Measurements from ENCODE around the gene TFCP2L1. TPM values are rescaled to one million over a fixed set of nuclear protein-coding genes. Genes with fewer than 3 reads are reported as not detected.

The TFCP2L1 gene
- total RNA-seq, 4 donors from 2014 or later: 0.39 to 1.6 (median 0.46) TPM

GRCh38 chr2:121173112-121173511 is 111.9 kb downstream of the TFCP2L1 start:
- 78% methylated on average over 4 of the region's 4 CpGs for whole genome bisulfite sequencing
- H3K4me1 ChIP-seq: no peaks in the 10 kb centered on the region

GRCh38 chr2:121172456-121172855 is 112.5 kb downstream of the TFCP2L1 start:
- DNase-seq (ENCODE audit: extremely low spot score): no peak
- H3K27ac ChIP-seq (replicated peaks in 1 of 4): no peak overlapping the region
- intact Hi-C loops (cut with DNase I): no loop called here
- 88% methylated on average over 1 of the region's 1 CpG for WGBS
- H3K4me1 ChIP-seq: no peaks in the 10 kb centered on the region
- peaks cover 0 to 20% (median 5%) of the 10 kb centered on the region in 4 donors for H3K9me3 ChIP-seq
- H3K36me3 ChIP-seq: no peaks in the 10 kb centered on the region
- H3K4me3 ChIP-seq: no peak overlapping the region
- H3K27me3 ChIP-seq: peaks cover 0 to 26% (median 0%) of the 10 kb centered on the region in 4 donors
- TF ChIP-seq POLR2A (IDR thresholded peaks at IDR 0.05; ENCODE audit: low read depth) (no peak), CTCF (IDR thresholded peaks at IDR 0.05) (no peak), EP300 (IDR thresholded peaks at IDR 0.05) (no peak), POLR2AphosphoS5 (IDR thresholded peaks at IDR 0.05) (no peak)

More at GRCh38 chr2:121173112-121173511, 111.9 kb downstream of the TFCP2L1 start:
- Histone ChIP-seq H3K9me3 (peaks cover 0 to 20% (median 5%) of the 10 kb centered on the region in 4 donors), H3K27ac (replicated peaks in 1 of 4) (no peak overlapping the region), H3K27me3 (peaks cover 0 to 26% (median 0%) of the 10 kb centered on the region in 4 donors), H3K36me3 (no peaks in the 10 kb centered on the region), H3K4me3 (no peak overlapping the region)
- no peak for DNase-seq (ENCODE audit: extremely low spot score)
- intact Hi-C loops (cut with DNase I): no loop called here
- TF ChIP-seq POLR2A (IDR thresholded peaks at IDR 0.05; ENCODE audit: low read depth) (no peak), POLR2AphosphoS5 (IDR thresholded peaks at IDR 0.05) (no peak), EP300 (IDR thresholded peaks at IDR 0.05) (no peak), CTCF (IDR thresholded peaks at IDR 0.05) (no peak)

- Histone ChIP-seq H3K36me3 (no peaks in the 10 kb centered on the region), H3K27ac (replicated peaks in 1 of 4) (no peak overlapping the region), H3K4me1 (no peaks in the 10 kb centered on the region), H3K9me3 (peaks cover 0 to 20% (median 5%) of the 10 kb centered on the region in 4 donors), H3K4me3 (no peak overlapping the region), H3K27me3 (peaks cover 0 to 26% (median 0%) of the 10 kb centered on the region in 4 donors)
- no peak for TF ChIP-seq EP300 (IDR thresholded peaks at IDR 0.05)
- intact Hi-C loops (cut with DNase I): no loop called here
- DNase-seq (ENCODE audit: extremely low spot score): no peak
- 84% methylated on average over 7 of the region's 7 CpGs for WGBS
Observed at GRCh38 chr2:121171625-121172119, 113.3 kb downstream of the TFCP2L1 start.

- Histone ChIP-seq H3K36me3 (no peaks in the 10 kb centered on the region), H3K4me1 (no peaks in the 10 kb centered on the region), H3K9me3 (peaks cover 0 to 20% (median 5%) of the 10 kb centered on the region in 4 donors), H3K4me3 (no peak overlapping the region), H3K27me3 (peaks cover 0 to 26% (median 0%) of the 10 kb centered on the region in 4 donors), H3K27ac (replicated peaks in 1 of 4) (no peak overlapping the region)
- TF ChIP-seq POLR2A (IDR thresholded peaks at IDR 0.05; ENCODE audit: low read depth): no peak
- TF ChIP-seq CTCF (IDR thresholded peaks at IDR 0.05): no peak
- intact Hi-C loops (cut with DNase I): no loop called here
- 84% methylated on average over 1 of the region's 1 CpG for WGBS
- no peak for DNase-seq (ENCODE audit: extremely low spot score)
Observed at GRCh38 chr2:121170577-121170976, 114.4 kb downstream of the TFCP2L1 start.

- TF ChIP-seq CTCF (IDR thresholded peaks at IDR 0.05) (no peak), POLR2A (IDR thresholded peaks at IDR 0.05; ENCODE audit: low read depth) (no peak)
- no peak for DNase-seq (ENCODE audit: extremely low spot score)
- H3K27me3 ChIP-seq: peaks cover 0 to 6% (median 0%) of the 10 kb centered on the region in 4 donors
- H3K9me3 ChIP-seq: peaks cover 0 to 27% (median 5%) of the 10 kb centered on the region in 4 donors
- no peak overlapping the region for H3K4me3 ChIP-seq
- no peaks in the 10 kb centered on the region for H3K36me3 ChIP-seq
- H3K4me1 ChIP-seq: no peaks in the 10 kb centered on the region
- 47% methylated on average over 4 of the region's 4 CpGs for WGBS
- intact Hi-C loops (cut with DNase I): no loop called here
- H3K27ac ChIP-seq (replicated peaks in 1 of 4): no peak overlapping the region
Observed at GRCh38 chr2:121167411-121167810, 117.6 kb downstream of the TFCP2L1 start.

Other genes starting within 250 kb of the TFCP2L1 start
- not detected for gene RNU4ATAC, start 245.7 kb upstream of the TFCP2L1 start, total RNA-seq

Data from esophagus muscularis mucosa (tissue), 4 donors.